HepG2 (cell line): ENCODE results near the gene RBCK1. TPM values are rescaled to one million over a fixed set of nuclear protein-coding genes. Genes with fewer than 3 reads are reported as not detected.

Source experiments
- ATF2 ChIP-seq: sonication (generic); formaldehyde crosslinking; IDR thresholded peaks from 2 replicates; pipeline ENCODE4 v1.4.0; 2020; ENCODE audit warnings: missing genetic modification reagents
- CSRNP2 ChIP-seq: sonication (generic); formaldehyde crosslinking; conservative IDR thresholded peaks from 2 replicates; pipeline ENCODE4 v1.8.0; 2022; ENCODE audit warnings: low read depth, missing genetic modification reagents
- EED ChIP-seq: sonication (generic); formaldehyde crosslinking; IDR thresholded peaks from 2 replicates; pipeline ENCODE4 v1.5.0; 2020; ENCODE audit warnings: mild to moderate bottlenecking, missing genetic modification reagents
- EP300 ChIP-seq, 3 experiments: sonication (generic) in 1 of 3; formaldehyde crosslinking in 1 of 3; IDR thresholded peaks; 2 replicates each; pipeline versions ENCODE4 v1.5.1 to v1.6.1; 2011 to 2020; ENCODE audit warnings: low read depth in 2 of 3, low read length in 2 of 3, borderline replicate concordance in 1 of 3, improper control_type of control experiment in 1 of 3, mild to moderate bottlenecking in 1 of 3, missing genetic modification reagents in 1 of 3, moderate library complexity in 1 of 3
- FOXO1 ChIP-seq: sonication (generic); formaldehyde crosslinking; IDR thresholded peaks from 2 replicates; pipeline ENCODE4 v1.4.0; 2020; ENCODE audit warnings: missing genetic modification reagents
- GFI1 ChIP-seq: sonication (generic); formaldehyde crosslinking; IDR thresholded peaks from 2 replicates; pipeline ENCODE4 v1.5.0; 2020; ENCODE audit warnings: missing genetic modification reagents, mild to moderate bottlenecking, borderline replicate concordance
- HDAC1 ChIP-seq: sonication (generic); formaldehyde crosslinking; IDR thresholded peaks from 2 replicates; pipeline ENCODE4 v1.5.1; 2020; ENCODE audit warnings: mild to moderate bottlenecking, missing genetic modification reagents
- LBX2 ChIP-seq: sonication (generic); formaldehyde crosslinking; IDR thresholded peaks from 2 replicates; pipeline ENCODE4 v1.5.0; 2020; ENCODE audit warnings: missing genetic modification reagents, mild to moderate bottlenecking, borderline replicate concordance
- MAFG ChIP-seq: sonication (generic); formaldehyde crosslinking; IDR thresholded peaks from 2 replicates; pipeline ENCODE4 v1.5.1; 2020; ENCODE audit warnings: mild to moderate bottlenecking, missing genetic modification reagents
- NCOA5 ChIP-seq: sonication (generic); formaldehyde crosslinking; IDR thresholded peaks from 2 replicates; pipeline ENCODE4 v1.4.0; 2020; ENCODE audit warnings: missing genetic modification reagents
- NFE2L2 ChIP-seq: fragments of 150-350 bp; IDR thresholded peaks from 2 replicates; pipeline ENCODE4 v1.6.1; 2014; ENCODE audit warnings: low read length
- SNAPC2 ChIP-seq: sonication (generic); formaldehyde crosslinking; IDR thresholded peaks from 2 replicates; pipeline ENCODE4 v1.8.1; 2022; ENCODE audit warnings: mild to moderate bottlenecking, missing genetic modification reagents
- TAF1 ChIP-seq: sonication (generic); formaldehyde crosslinking; IDR thresholded peaks from 2 replicates; pipeline ENCODE4 v1.4.0; 2020; ENCODE audit warnings: missing genetic modification reagents
- TBL1XR1 ChIP-seq: fragments of 150-350 bp; IDR thresholded peaks from 2 replicates; pipeline ENCODE4 v1.6.1; 2014; ENCODE audit warnings: borderline replicate concordance, low read length; ENCODE audit not compliant: partially characterized antibody
- TERF1 ChIP-seq: sonication (generic); formaldehyde crosslinking; IDR thresholded peaks from 2 replicates; pipeline ENCODE4 v1.8.0; 2022; ENCODE audit warnings: mild to moderate bottlenecking, missing genetic modification reagents, moderate library complexity
- THAP7 ChIP-seq: sonication (generic); formaldehyde crosslinking; IDR thresholded peaks from 2 replicates; pipeline ENCODE4 v1.8.1; 2023; ENCODE audit warnings: mild to moderate bottlenecking, missing genetic modification reagents
- ZNF17 ChIP-seq: sonication (generic); formaldehyde crosslinking; IDR thresholded peaks from 2 replicates; pipeline ENCODE4 v1.5.0; 2020; ENCODE audit warnings: mild to moderate bottlenecking, missing genetic modification reagents
- ZNF326 ChIP-seq: sonication (generic); formaldehyde crosslinking; IDR thresholded peaks from 2 replicates; pipeline ENCODE4 v1.4.0; 2020; ENCODE audit warnings: missing genetic modification reagents, borderline replicate concordance
- ZNF33B ChIP-seq: sonication (generic); formaldehyde crosslinking; IDR thresholded peaks from 2 replicates; pipeline ENCODE4 v1.5.1; 2020; ENCODE audit warnings: mild to moderate bottlenecking, missing genetic modification reagents
- ZNF496 ChIP-seq: sonication (generic); formaldehyde crosslinking; IDR thresholded peaks from 2 replicates; pipeline ENCODE4 v1.8.1; 2023; ENCODE audit warnings: mild to moderate bottlenecking, moderate library complexity, missing genetic modification reagents; ENCODE audit not compliant: insufficient replicate concordance
- ZNF530 ChIP-seq: sonication (generic); formaldehyde crosslinking; IDR thresholded peaks from 2 replicates; pipeline ENCODE4 v1.5.0; 2020; ENCODE audit warnings: low read depth, mild to moderate bottlenecking, missing genetic modification reagents
- ZNF737 ChIP-seq: sonication (generic); formaldehyde crosslinking; IDR thresholded peaks from 2 replicates; pipeline ENCODE4 v1.5.0; 2020; ENCODE audit warnings: missing genetic modification reagents, mild to moderate bottlenecking, borderline replicate concordance
- ZNF790 ChIP-seq: sonication (generic); formaldehyde crosslinking; IDR thresholded peaks from 2 replicates; pipeline ENCODE4 v1.8.0; 2022; ENCODE audit warnings: missing genetic modification reagents, mild to moderate bottlenecking, borderline replicate concordance
- ZNF850 ChIP-seq: sonication (generic); formaldehyde crosslinking; conservative IDR thresholded peaks from 2 replicates; pipeline ENCODE4 v1.9.0; 2021; ENCODE audit warnings: mild to moderate bottlenecking, missing genetic modification reagents
- polyA plus RNA-seq, 8 experiments: library from polyadenylated mRNA; depleted of rRNA in 3 of 8; stranded (reverse) in 7 of 8; unstranded in 1 of 8; fragments of >200 nt; fragmentation: Illumina TruSeq in 4 of 8; extraction: Trizol in 4 of 8; gene quantifications; 2 replicates each; pipeline versions ENCODE4 v1.2.1 to v1.2.3, GENCODE V29; 2011 to 2016; ENCODE audit warnings: low read depth in 4 of 8, missing spikeins in 1 of 8, mixed read lengths in 1 of 8; ENCODE audit not compliant: insufficient read depth in 1 of 8
- total RNA-seq, 5 experiments: library from RNA; depleted of rRNA; stranded (reverse); fragments of >200 nt; fragmentation: Illumina TruSeq; extraction: Trizol; gene quantifications; 2 replicates each; pipeline ENCODE4 v1.2.3, GENCODE V29; 2016; ENCODE audit warnings: low read depth in 1 of 5

Gene RBCK1
- total and polyA plus RNA-seq, 2 of the 13 experiments (the other 11 are each of a cell fraction or from before 2014, with no cell fraction given) = 149 to 215 TPM

GRCh38 chr20:431012-431904 lies 23.2 kb downstream of the RBCK1 start (continued):
- TF ChIP-seq ATF2 (CRISPR knock-in tag) (peak; percentile 94), CSRNP2 (CRISPR knock-in tag) (no peak), THAP7 (CRISPR knock-in tag) (no peak; the same call in 1 of the 2 replicates), SNAPC2 (CRISPR knock-in tag) (no peak), NCOA5 (CRISPR knock-in tag) (no peak), MAFG (no peak), FOXO1 (CRISPR knock-in tag) (peak; percentile 85), ZNF33B (0 out of 2 replicates have a peak, but pooled peaks have one; percentile 16), GFI1 (CRISPR knock-in tag) (no peak; the same call in none of the 2 replicates), ZNF530 (CRISPR knock-in tag) (no peak), NFE2L2 (no peak), TBL1XR1 (peak; percentile 51), TERF1 (CRISPR knock-in tag) (no peak), EED (CRISPR knock-in tag) (no peak), LBX2 (CRISPR knock-in tag) (no peak), ZNF737 (CRISPR knock-in tag) (no peak), ZNF496 (no peak), ZNF790 (no peak), ZNF17 (CRISPR knock-in tag) (no peak), ZNF850 (CRISPR knock-in tag) (no peak), HDAC1 (CRISPR knock-in tag) (no peak), EP300 (IDR thresholded peaks at IDR 0.05; ENCODE audit: low read depth in 2 of 2, low read length in 2 of 2) (no peak; a peak in 1 of 4 replicates), EP300 (CRISPR knock-in tag; IDR thresholded peaks at IDR 0.05; ENCODE audit: borderline replicate concordance) (peak; percentile 43; the same call in 1 of the 2 replicates), TAF1 (CRISPR knock-in tag) (no peak), ZNF326 (CRISPR knock-in tag) (no peak; the same call in 1 of the 2 replicates)
